Mucosa of stomach (tissue), 1 donor: ENCODE measurements around the gene HESX1.

Experiments used
- H3K27me3 ChIP-seq: one replicate; pipeline ENCODE4 v1.7.0; 2013; ENCODE audit warnings: mild to moderate bottlenecking, low read length; ENCODE audit not compliant: control insufficient read depth, insufficient read depth
- H3K36me3 ChIP-seq: one replicate; pipeline ENCODE4 v1.7.0; 2013; ENCODE audit warnings: low read length; ENCODE audit not compliant: control insufficient read depth, insufficient read depth
- H3K4me1 ChIP-seq: one replicate; pipeline ENCODE4 v1.7.0; 2013; ENCODE audit warnings: mild to moderate bottlenecking, low read length; ENCODE audit not compliant: control insufficient read depth, insufficient read depth
- H3K4me3 ChIP-seq: one replicate; pipeline ENCODE4 v1.7.0; 2013; ENCODE audit warnings: low read length
- H3K9ac ChIP-seq: one replicate; pipeline ENCODE4 v1.7.0; 2013; ENCODE audit warnings: mild to moderate bottlenecking, low read length, moderate library complexity
- H3K9me3 ChIP-seq: one replicate; pipeline ENCODE4 v1.7.0; 2013; ENCODE audit warnings: mild to moderate bottlenecking, low read length, moderate library complexity; ENCODE audit not compliant: control insufficient read depth
- donor health status: Pancreatic carcinoma.

Gene HESX1

GRCh38 chr3:57194641-57195040 is 5.1 kb downstream of the HESX1 start:
- H3K36me3 ChIP-seq: no peaks in the 10 kb centered on the region
- H3K4me3 ChIP-seq: no peak overlapping the region
- no peaks in the 10 kb centered on the region for H3K9me3 ChIP-seq
- H3K4me1 ChIP-seq: no peaks in the 10 kb centered on the region
- no peaks in the 10 kb centered on the region for H3K27me3 ChIP-seq
- H3K9ac ChIP-seq: no peak overlapping the region

GRCh38 chr3:57192028-57192427 is 7.8 kb downstream of the HESX1 start:
- no peaks in the 10 kb centered on the region for H3K9me3 ChIP-seq
- H3K36me3 ChIP-seq: no peaks in the 10 kb centered on the region
- H3K27me3 ChIP-seq: no peaks in the 10 kb centered on the region
- no peaks in the 10 kb centered on the region for H3K4me1 ChIP-seq
- no peak overlapping the region for H3K4me3 ChIP-seq
- H3K9ac ChIP-seq: no peak overlapping the region

- no peak overlapping the region for H3K9ac ChIP-seq
These were observed 15.3 kb downstream of the HESX1 start for GRCh38 chr3:57184526-57184925.

GRCh38 chr3:57179580-57180410 is 20.0 kb downstream of the HESX1 start:
- H3K36me3 ChIP-seq: no peaks in the 10 kb centered on the region
- H3K9me3 ChIP-seq: no peaks in the 10 kb centered on the region

More at GRCh38 chr3:57184526-57184925, 15.3 kb downstream of the HESX1 start:
- Histone ChIP-seq H3K36me3 (no peaks in the 10 kb centered on the region), H3K27me3 (peaks cover 5% of the 10 kb centered on the region), H3K9me3 (no peaks in the 10 kb centered on the region), H3K4me3 (no peak overlapping the region), H3K4me1 (no peaks in the 10 kb centered on the region)

GRCh38 chr3:57176045-57176444 is 23.7 kb downstream of the HESX1 start:
- Histone ChIP-seq H3K4me1 (no peaks in the 10 kb centered on the region), H3K4me3 (no peak overlapping the region), H3K36me3 (no peaks in the 10 kb centered on the region)

More at GRCh38 chr3:57179580-57180410, 20.0 kb downstream of the HESX1 start:
- peaks cover 10% of the 10 kb centered on the region for H3K27me3 ChIP-seq
- H3K4me3 ChIP-seq: no peak overlapping the region
- H3K4me1 ChIP-seq: no peaks in the 10 kb centered on the region
- H3K9ac ChIP-seq: no peak overlapping the region

GRCh38 chr3:57173687-57174086 is 26.1 kb downstream of the HESX1 start:
- Histone ChIP-seq H3K4me3 (no peak overlapping the region), H3K4me1 (peaks cover 11% of the 10 kb centered on the region), H3K9me3 (no peaks in the 10 kb centered on the region), H3K36me3 (no peaks in the 10 kb centered on the region), H3K9ac (no peak overlapping the region), H3K27me3 (peaks cover 5% of the 10 kb centered on the region)

More at GRCh38 chr3:57176045-57176444, 23.7 kb downstream of the HESX1 start:
- no peaks in the 10 kb centered on the region for H3K9me3 ChIP-seq
- H3K27me3 ChIP-seq: peaks cover 10% of the 10 kb centered on the region
- H3K9ac ChIP-seq: no peak overlapping the region

GRCh38 chr3:57170946-57171345 is 28.8 kb downstream of the HESX1 start:
- peaks cover 11% of the 10 kb centered on the region for H3K4me1 ChIP-seq
- no peaks in the 10 kb centered on the region for H3K9me3 ChIP-seq
- H3K4me3 ChIP-seq: no peak overlapping the region
- H3K36me3 ChIP-seq: no peaks in the 10 kb centered on the region
- H3K27me3 ChIP-seq: peaks cover 9% of the 10 kb centered on the region
- H3K9ac ChIP-seq: no peak overlapping the region

- Histone ChIP-seq H3K27me3 (peaks cover 10% of the 10 kb centered on the region), H3K4me1 (peaks cover 11% of the 10 kb centered on the region), H3K9me3 (no peaks in the 10 kb centered on the region), H3K9ac (peak overlapping the region; percentile 74), H3K36me3 (no peaks in the 10 kb centered on the region), H3K4me3 (peak overlapping the region; percentile 80)
These were observed 29.7 kb downstream of the HESX1 start for GRCh38 chr3:57169872-57170623.

GRCh38 chr3:57169108-57169507 is 30.7 kb downstream of the HESX1 start:
- H3K27me3 ChIP-seq: peaks cover 19% of the 10 kb centered on the region
- peaks cover 18% of the 10 kb centered on the region for H3K4me1 ChIP-seq
- H3K9ac ChIP-seq: no peak overlapping the region
- no peaks in the 10 kb centered on the region for H3K36me3 ChIP-seq
- no peaks in the 10 kb centered on the region for H3K9me3 ChIP-seq
- no peak overlapping the region for H3K4me3 ChIP-seq

- Histone ChIP-seq H3K4me1 (peaks cover 20% of the 10 kb centered on the region), H3K4me3 (no peak overlapping the region), H3K36me3 (no peaks in the 10 kb centered on the region), H3K9me3 (no peaks in the 10 kb centered on the region), H3K9ac (no peak overlapping the region), H3K27me3 (peaks cover 25% of the 10 kb centered on the region)
These were observed 31.6 kb downstream of the HESX1 start for GRCh38 chr3:57168151-57168550.

- Histone ChIP-seq H3K4me1 (peaks cover 20% of the 10 kb centered on the region), H3K9ac (no peak overlapping the region), H3K27me3 (peaks cover 27% of the 10 kb centered on the region), H3K9me3 (no peaks in the 10 kb centered on the region), H3K4me3 (no peak overlapping the region), H3K36me3 (no peaks in the 10 kb centered on the region)
These were observed 33.1 kb downstream of the HESX1 start for GRCh38 chr3:57166660-57167059.

GRCh38 chr3:57165641-57166040 is 34.1 kb downstream of the HESX1 start:
- peaks cover 19% of the 10 kb centered on the region for H3K4me1 ChIP-seq
- H3K4me3 ChIP-seq: no peak overlapping the region
- H3K27me3 ChIP-seq: peaks cover 27% of the 10 kb centered on the region
- no peak overlapping the region for H3K9ac ChIP-seq
- no peaks in the 10 kb centered on the region for H3K36me3 ChIP-seq
- H3K9me3 ChIP-seq: no peaks in the 10 kb centered on the region
